Endometrial microvascular endothelial cells (primary cell): ENCODE measurements around the gene CDC42BPB. TPM values are rescaled to one million over a fixed set of nuclear protein-coding genes. Genes with fewer than 3 reads are reported as not detected.
"Not testable (repeated sequence)": the region's sequence is repeated elsewhere in the genome, so short reads cannot be mapped to it uniquely, and the experiment has no call there.

Experiments used
- in situ Hi-C: cut with HindIII; loops from 2 replicates; pipeline ENCODE4 v1.10.0; 2017; ENCODE audit warnings: low sequenced_read_pairs, low pct_unique_long_range_greater_than_20kb; ENCODE audit errors: inconsistent ontology term
- total RNA-seq: library from RNA; depleted of rRNA; stranded (reverse); fragments of >200 nt; gene quantifications from one replicate; pipeline ENCODE4 v1.2.3, GENCODE V29; 2015; ENCODE audit errors: inconsistent ontology term

Gene CDC42BPB
- total RNA-seq, 1 donor from 2014 or later, result 95.0 TPM

DNA sequence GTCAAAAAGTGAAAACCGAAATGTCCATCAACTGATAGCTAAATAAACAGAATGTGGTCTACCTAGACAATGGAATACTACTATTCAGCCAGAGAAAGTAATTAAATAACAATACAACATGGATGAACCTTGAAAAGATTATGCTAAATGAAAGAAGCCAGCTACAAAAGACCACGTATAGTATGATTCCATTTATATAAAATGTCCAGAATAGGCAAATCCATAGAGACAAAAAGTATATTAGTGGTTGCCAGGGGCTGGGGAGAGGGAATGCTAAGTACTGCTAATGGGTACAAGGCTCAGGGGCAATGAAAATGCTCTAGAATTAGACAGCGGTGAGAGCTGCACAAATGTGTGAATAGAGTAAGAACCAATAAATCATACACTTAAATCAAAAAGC lies 29.9 kb downstream of the CDC42BPB start:
- in situ Hi-C loops, result no loop called here

GRCh38 chr14:103026988-103027387 lies 30.4 kb downstream of the CDC42BPB start:
- in situ Hi-C loops, result no loop called here

GRCh38 chr14:103026196-103026595 lies 31.2 kb downstream of the CDC42BPB start:
- in situ Hi-C loops, result not testable (repeated sequence)

DNA sequence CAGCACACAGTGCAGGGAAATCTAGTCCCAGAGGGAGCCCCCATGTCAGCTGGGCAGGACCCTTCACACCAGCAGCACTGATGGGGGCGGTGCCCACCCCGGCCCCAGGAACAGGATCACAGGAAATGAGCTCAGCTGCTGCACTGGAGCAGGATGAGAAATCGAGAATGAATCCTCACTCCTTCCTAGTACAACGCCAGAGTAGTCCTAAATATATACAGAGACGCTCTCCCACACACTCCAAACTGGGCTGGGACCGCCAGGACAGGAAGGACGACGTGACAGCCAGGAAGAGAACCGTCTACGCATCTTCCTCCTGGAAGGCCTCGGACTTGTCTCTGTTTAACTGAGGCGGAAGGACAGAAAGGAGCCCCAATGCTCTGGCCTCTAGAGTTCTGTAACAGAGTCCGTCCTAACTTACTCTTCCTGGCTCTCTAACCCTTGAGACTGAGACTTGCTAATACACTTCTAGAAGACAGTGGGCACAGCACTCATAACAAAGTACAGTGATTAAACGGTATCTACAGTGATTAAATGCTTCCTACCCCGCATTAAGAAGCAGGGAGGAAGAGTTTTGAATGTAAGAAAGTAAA lies 33.4 kb downstream of the CDC42BPB start:
- in situ Hi-C loops, result no loop called here

GRCh38 chr14:103022685-103023044 lies 34.7 kb downstream of the CDC42BPB start:
- in situ Hi-C loops, result no loop called here

DNA sequence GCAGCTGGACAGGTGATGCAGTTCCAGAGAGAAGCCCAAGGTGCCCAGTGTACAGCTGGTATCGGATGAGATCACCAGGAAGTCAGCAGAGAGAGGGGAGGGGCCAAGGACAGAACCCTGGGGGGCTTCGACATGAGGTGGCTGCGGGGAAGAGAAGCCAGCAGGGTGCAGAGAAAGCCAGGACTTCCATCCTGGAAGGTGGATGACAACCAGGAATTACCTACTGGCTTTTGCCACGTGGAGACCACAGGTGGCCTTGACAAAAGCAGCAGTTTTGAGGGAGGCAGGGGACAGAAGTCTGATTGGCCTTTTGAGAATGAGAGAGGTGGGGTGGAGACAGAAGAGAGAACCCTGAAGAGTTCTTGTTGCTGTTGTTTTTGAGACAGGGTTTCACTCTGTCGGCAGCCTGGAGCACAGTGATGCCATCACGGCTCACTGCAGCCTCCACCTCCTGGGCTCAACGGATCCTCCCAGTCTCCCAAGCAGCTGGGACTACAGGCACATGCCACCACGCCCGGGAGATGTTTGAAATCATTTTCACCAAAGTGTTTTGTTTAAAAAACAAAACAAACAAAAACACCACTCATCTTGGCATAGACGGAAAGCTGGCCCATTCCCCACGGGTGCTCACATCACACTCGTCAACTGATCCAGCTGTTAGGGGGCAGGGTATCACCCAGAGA lies 35.2 kb downstream of the CDC42BPB start:
- in situ Hi-C loops, result no loop called here

GRCh38 chr14:103021684-103022001 lies 35.7 kb downstream of the CDC42BPB start:
- in situ Hi-C loops, result no loop called here

GRCh38 chr14:103020271-103021170 lies 36.8 kb downstream of the CDC42BPB start:
- in situ Hi-C loops, result no loop called here

- in situ Hi-C loops, result no loop called here
Measured at GRCh38 chr14:103019826-103020225, 37.5 kb downstream of the CDC42BPB start.

DNA sequence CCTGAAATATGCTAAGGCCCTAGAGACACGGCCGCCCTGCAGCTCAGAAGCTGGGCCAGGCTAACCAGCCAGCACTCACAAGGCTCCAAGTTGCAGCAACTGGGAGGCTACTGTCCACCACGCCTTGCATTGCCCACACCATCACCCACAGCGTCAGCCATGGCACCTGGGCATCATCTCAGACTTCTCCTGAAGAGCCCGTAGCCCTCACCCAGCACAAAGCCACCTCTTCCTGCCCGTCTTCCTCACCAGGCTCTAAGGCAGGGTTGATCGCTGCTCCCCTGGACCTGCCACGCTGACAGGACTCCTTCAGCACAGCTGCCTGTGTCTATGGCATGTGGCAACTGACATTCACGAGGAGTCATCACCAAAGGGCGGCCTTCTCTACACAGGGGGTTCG lies 38.1 kb downstream of the CDC42BPB start:
- in situ Hi-C loops, result no loop called here

GRCh38 chr14:103016594-103016993 lies 40.8 kb downstream of the CDC42BPB start:
- in situ Hi-C loops, result no loop called here

- in situ Hi-C loops, result no loop called here
Measured at GRCh38 chr14:103016071-103016470, 41.3 kb downstream of the CDC42BPB start.

GRCh38 chr14:103015426-103015825 lies 41.9 kb downstream of the CDC42BPB start:
- in situ Hi-C loops, result no loop called here

DNA sequence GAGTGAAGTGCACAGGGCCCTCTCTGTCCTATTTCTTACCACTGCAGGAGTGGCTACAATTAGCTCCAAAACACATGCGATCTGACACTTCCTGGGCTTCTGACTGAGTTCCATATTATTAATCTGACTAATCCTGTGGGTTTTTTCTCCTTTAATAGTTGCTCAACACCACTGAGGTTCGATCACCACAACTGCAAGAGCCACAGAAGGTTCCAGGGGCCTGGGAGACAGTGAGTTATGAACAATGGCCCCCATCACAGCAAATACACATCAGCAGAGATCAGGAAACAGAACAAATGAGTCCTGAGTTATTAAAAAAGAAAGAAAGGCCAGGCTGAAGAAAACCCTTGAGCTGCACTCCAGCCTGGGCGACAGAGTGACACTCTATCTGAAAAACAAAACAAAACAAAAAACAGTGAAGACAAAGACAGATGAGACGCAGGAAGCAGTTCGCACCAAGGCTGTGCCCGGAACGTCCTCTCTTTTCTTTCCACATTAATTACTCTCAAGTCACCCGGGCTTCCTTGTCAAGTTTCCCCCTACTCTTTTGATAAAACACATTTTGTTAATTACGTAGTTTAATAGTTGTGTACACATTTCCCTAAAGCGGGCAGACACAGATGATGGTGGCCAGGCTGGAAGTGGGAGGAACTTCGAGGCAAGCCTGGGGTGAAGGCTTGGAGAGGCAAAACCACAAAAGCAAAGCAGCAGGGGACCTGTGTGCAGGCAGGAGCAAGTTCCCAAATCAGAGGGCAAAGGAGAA lies 42.7 kb downstream of the CDC42BPB start:
- in situ Hi-C loops, result no loop called here

DNA sequence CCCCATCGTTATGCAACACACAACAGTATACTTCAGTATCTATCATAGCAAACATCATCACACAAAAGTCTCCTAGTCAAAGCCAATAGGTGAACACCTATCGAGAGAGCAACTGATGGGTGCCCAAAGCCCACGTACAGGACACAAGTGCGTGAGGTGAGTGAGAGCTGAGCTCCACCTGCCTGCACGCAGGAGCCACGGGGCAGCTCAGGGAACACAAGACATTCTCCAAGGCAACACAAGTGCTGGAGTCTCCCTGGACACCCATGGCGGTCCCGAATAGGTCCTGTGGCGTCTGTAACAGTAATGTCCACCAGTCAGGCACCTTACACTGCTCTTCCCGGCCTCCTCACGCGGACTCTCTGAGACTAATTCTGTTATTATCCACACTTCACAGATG lies 44.3 kb downstream of the CDC42BPB start:
- in situ Hi-C loops, result no loop called here

- in situ Hi-C loops, result no loop called here
Measured at GRCh38 chr14:103009559-103009958, 47.8 kb downstream of the CDC42BPB start.

DNA sequence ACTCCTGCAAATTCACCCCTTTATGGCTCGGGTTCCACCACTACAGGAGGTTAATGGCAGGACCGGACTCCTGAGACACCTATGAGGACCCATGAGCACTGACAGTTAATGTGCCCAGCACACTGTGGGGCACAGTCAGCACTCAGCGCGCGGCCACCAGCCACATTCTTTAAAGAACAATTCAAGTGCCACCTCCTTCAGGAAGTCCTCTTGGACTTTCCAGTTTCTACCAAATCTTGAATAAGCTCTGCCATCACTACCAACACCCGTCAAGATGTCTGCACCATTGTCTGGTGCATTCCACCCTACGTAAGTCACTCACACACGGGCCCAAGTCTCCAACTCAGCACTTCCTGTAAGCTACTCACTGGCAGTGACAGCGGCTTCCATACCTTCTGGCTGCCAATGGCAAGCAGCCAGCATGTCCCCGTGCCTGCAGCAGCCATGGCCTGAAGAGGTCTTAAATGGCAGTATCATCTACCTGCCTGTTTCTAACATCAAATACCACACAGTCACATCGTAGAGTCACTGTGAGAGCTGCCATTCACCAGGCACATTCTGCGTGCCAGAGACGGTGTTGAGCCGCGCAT lies 48.5 kb downstream of the CDC42BPB start:
- in situ Hi-C loops, result no loop called here

DNA sequence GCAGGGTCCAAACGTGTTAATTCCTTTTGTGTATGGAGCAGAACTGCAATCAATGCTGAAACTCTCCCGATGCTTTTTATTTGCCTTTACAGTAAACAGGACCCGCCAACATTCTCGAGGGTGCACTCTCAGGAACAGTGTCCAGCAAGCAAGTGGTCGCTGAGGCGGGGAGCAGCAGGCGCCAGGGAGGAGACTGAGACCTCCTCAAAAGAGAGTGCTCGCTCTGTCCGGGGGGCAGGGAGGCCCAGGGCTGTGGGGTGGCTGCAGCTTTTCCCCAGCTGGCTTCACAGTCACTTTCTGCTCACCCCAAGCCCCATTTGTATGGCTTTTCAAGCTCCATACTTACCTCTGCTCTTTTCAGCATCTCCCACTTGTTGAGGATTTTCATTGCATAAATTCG lies 49.2 kb downstream of the CDC42BPB start:
- in situ Hi-C loops, result no loop called here

- in situ Hi-C loops, result no loop called here
Measured at GRCh38 chr14:103007555-103007954, 49.8 kb downstream of the CDC42BPB start.
